KBM-7 (cell line): Measurements from ENCODE around the gene DENND4B.

Experiments used
- DNase-seq: peaks from one replicate; pipeline ENCODE4 v3.0.0-alpha.2; 2015
- in situ Hi-C: fragments of 300-500 bp; cut with MboI; formaldehyde crosslinking; loops from 2 replicates; pipeline ENCODE4 v1.14.3; 2020; ENCODE audit warnings: low sequenced_read_pairs, low pct_unique_long_range_greater_than_20kb, mixed read lengths

Gene DENND4B

GRCh38 chr1:153973525-153973924, 27.0 kb upstream of the DENND4B start:
- no peak for DNase-seq
- in situ Hi-C loops: loop anchor here (25.0 kb wide), 2 partner anchors 161 to 436 kb away; partner anchors contain the start of genes S100A3, S100A4, S100A5 and S100A6

GRCh38 chr1:153973071-153973470, 26.6 kb upstream of the DENND4B start:
- in situ Hi-C loops: loop anchor here (25.0 kb wide), 2 partner anchors 161 to 436 kb away; partner anchors contain the start of genes S100A3, S100A4, S100A5 and S100A6
- no peak for DNase-seq

GRCh38 chr1:153970346-153970745, 23.8 kb upstream of the DENND4B start:
- no peak for DNase-seq
- in situ Hi-C loops: loop anchor here (25.0 kb wide), 2 partner anchors 158 to 433 kb away; partner anchors contain the start of genes S100A3, S100A4, S100A5 and S100A6

GRCh38 chr1:153968972-153969371, 22.5 kb upstream of the DENND4B start:
- in situ Hi-C loops: loop anchor here (25.0 kb wide), 2 partner anchors 157 to 432 kb away; partner anchors contain the start of genes S100A3, S100A4, S100A5 and S100A6
- no peak for DNase-seq

GRCh38 chr1:153968408-153968807, 21.9 kb upstream of the DENND4B start:
- in situ Hi-C loops: loop anchor here (25.0 kb wide), 2 partner anchors 156 to 431 kb away; partner anchors contain the start of genes S100A3, S100A4, S100A5 and S100A6
- DNase-seq: no peak

- in situ Hi-C loops: loop anchor here (25.0 kb wide), 2 partner anchors 156 to 431 kb away; partner anchors contain the start of genes S100A3, S100A4, S100A5 and S100A6
- no peak for DNase-seq
Observed at GRCh38 chr1:153968000-153968363, 21.5 kb upstream of the DENND4B start.

- peak; percentile 98 for DNase-seq
- in situ Hi-C loops: loop anchor here (25.0 kb wide), 2 partner anchors 155 to 430 kb away; partner anchors contain the start of genes S100A3, S100A4, S100A5 and S100A6
Observed at GRCh38 chr1:153967107-153967999, 20.8 kb upstream of the DENND4B start, which contains the start of gene CREB3L4. Gene CREB3L4, plus strand, starts transcription at chr1:153967902. Its CDS starts 624 bp downstream, at chr1:153968526.

- no peak for DNase-seq
- in situ Hi-C loops: loop anchor here (25.0 kb wide), 2 partner anchors 152 to 427 kb away; partner anchors contain the start of genes S100A3, S100A4, S100A5 and S100A6
Observed at GRCh38 chr1:153963850-153964331, 17.4 kb upstream of the DENND4B start.

- DNase-seq: peak; percentile 96
- in situ Hi-C loops: loop anchor here (25.0 kb wide), 2 partner anchors 151 to 426 kb away; partner anchors contain the start of genes S100A3, S100A4, S100A5 and S100A6
Observed at GRCh38 chr1:153963030-153963849, 16.7 kb upstream of the DENND4B start, which contains the start of gene SLC39A1. Gene SLC39A1, minus strand, starts transcription at chr1:153963537. Its CDS starts 822 bp downstream, at chr1:153962715.

- DNase-seq: no peak
- in situ Hi-C loops: loop anchor here (25.0 kb wide), 2 partner anchors 150 to 425 kb away; partner anchors contain the start of genes S100A3, S100A4, S100A5 and S100A6
Observed at GRCh38 chr1:153962088-153963029, 15.8 kb upstream of the DENND4B start.

GRCh38 chr1:153961421-153961820, 14.9 kb upstream of the DENND4B start:
- in situ Hi-C loops: loop anchor here (25.0 kb wide), 2 partner anchors 149 to 424 kb away; partner anchors contain the start of genes S100A3, S100A4, S100A5 and S100A6
- no peak for DNase-seq

GRCh38 chr1:153960206-153960605, 13.7 kb upstream of the DENND4B start:
- in situ Hi-C loops: loop anchor here (25.0 kb wide), 2 partner anchors 148 to 423 kb away; partner anchors contain the start of genes S100A3, S100A4, S100A5 and S100A6
- DNase-seq: no peak

- in situ Hi-C loops: loop anchor here (25.0 kb wide), 2 partner anchors 147 to 422 kb away; partner anchors contain the start of genes S100A3, S100A4, S100A5 and S100A6
- no peak for DNase-seq
Observed at GRCh38 chr1:153959454-153959853, 12.9 kb upstream of the DENND4B start.

- in situ Hi-C loops: loop anchor here (25.0 kb wide), 2 partner anchors 147 to 422 kb away; partner anchors contain the start of genes S100A3, S100A4, S100A5 and S100A6
- no peak for DNase-seq
Observed at GRCh38 chr1:153958961-153959260, 12.4 kb upstream of the DENND4B start.

- in situ Hi-C loops: loop anchor here (25.0 kb wide), 2 partner anchors 146 to 421 kb away; partner anchors contain the start of genes S100A3, S100A4, S100A5 and S100A6
- peak; percentile 98 for DNase-seq
Observed at GRCh38 chr1:153958111-153958960, 11.8 kb upstream of the DENND4B start, which contains the start of gene CRTC2. Gene CRTC2, minus strand, starts transcription at chr1:153958612. Its CDS starts 115 bp downstream, at chr1:153958497.

- in situ Hi-C loops: loop anchor here (25.0 kb wide), 2 partner anchors 145 to 420 kb away; partner anchors contain the start of genes S100A3, S100A4, S100A5 and S100A6
- peak; percentile 64 for DNase-seq
Observed at GRCh38 chr1:153957744-153958110, 11.2 kb upstream of the DENND4B start.
